Measurements from ENCODE around the gene PCDHGA9. TPM values are rescaled to one million over a fixed set of nuclear protein-coding genes. Genes with fewer than 3 reads are reported as not detected.

Gene PCDHGA9
- total and polyA plus RNA-seq, 11 donors: 1.3 to 9.6 (median 5.3) TPM

DNA sequence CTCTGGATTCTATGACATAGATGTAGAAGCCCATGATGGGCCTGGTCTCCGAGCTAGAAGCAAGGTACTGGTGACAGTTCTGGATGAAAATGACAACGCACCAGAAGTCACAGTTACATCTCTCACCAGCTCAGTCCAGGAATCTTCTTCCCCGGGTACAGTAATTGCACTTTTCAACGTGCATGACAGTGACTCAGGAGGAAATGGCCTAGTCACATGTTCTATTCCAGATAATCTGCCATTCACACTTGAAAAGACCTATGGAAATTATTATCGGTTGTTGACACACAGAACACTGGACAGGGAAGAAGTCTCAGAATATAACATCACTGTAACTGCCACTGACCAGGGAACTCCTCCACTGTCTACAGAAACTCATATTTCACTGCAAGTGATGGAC, 46.4 kb upstream of the PCDHGA9 start:
- H3K4me3 ChIP-seq: no peak overlapping the region
- ATAC-seq (no peak), DNase-seq (no peak)
- H3K27ac ChIP-seq: no peak overlapping the region
- peaks cover 0 to 21% (median 0%) of the 10 kb centered on the region in 9 donors for H3K36me3 ChIP-seq
- peaks cover 0 to 98% (median 73%) of the 10 kb centered on the region in 12 donors for H3K9me3 ChIP-seq
- intact Hi-C loops (cut with DNase I): loop anchor here in 1 of 10 donors (10.0 kb wide), 1 partner anchor 169 kb away; no protein-coding TSS in a partner anchor
- TF ChIP-seq CTCF (IDR thresholded peaks at IDR 0.05) (no peak), POLR2A (IDR thresholded peaks at IDR 0.05) (no peak)
- peaks cover 0 to 15% (median 0%) of the 10 kb centered on the region in 12 donors for H3K4me1 ChIP-seq
- WGBS, 4 donors: 61 to 77% (median 70%) methylated on average over 5 of the region's 5 CpGs
- peaks cover 0 to 13% (median 0%) of the 10 kb centered on the region in 9 donors for H3K27me3 ChIP-seq

- intact Hi-C loops (cut with DNase I): loop anchor here in 1 of 10 donors (10.0 kb wide), 1 partner anchor 168 kb away; no protein-coding TSS in a partner anchor
- no peak overlapping the region for H3K4me3 ChIP-seq
- DNase-seq (no peak), ATAC-seq (peak in 3 of 4 donors; percentile 30 to 40 (median 32))
- TF ChIP-seq POLR2A (IDR thresholded peaks at IDR 0.05) (no peak), CTCF (IDR thresholded peaks at IDR 0.05) (no peak)
- H3K27me3 ChIP-seq: peaks cover 0 to 15% (median 0%) of the 10 kb centered on the region in 9 donors
- 39 to 65% (median 53%) methylated on average over 18 to 19 of the region's 19 CpGs for WGBS, 4 donors
- H3K4me1 ChIP-seq: peaks cover 0 to 19% (median 0%) of the 10 kb centered on the region in 12 donors
- no peak overlapping the region for H3K27ac ChIP-seq
- peaks cover 0 to 98% (median 72%) of the 10 kb centered on the region in 12 donors for H3K9me3 ChIP-seq
- peaks cover 0 to 20% (median 0%) of the 10 kb centered on the region in 9 donors for H3K36me3 ChIP-seq
These were observed 45.6 kb upstream of the PCDHGA9 start for GRCh38 chr5:141356950-141357349.

GRCh38 chr5:141359790-141360426, 42.7 kb upstream of the PCDHGA9 start, which contains the start of gene PCDHGB2:
Gene PCDHGB2, plus strand, starts transcription at chr5:141359994. Its CDS starts 142 bp downstream, at chr5:141360136.
- ATAC-seq (peak; percentile 19 to 59 (median 38)), DNase-seq (no peak)
- H3K4me1 ChIP-seq: peaks cover 0 to 33% (median 0%) of the 10 kb centered on the region in 12 donors
- H3K27ac ChIP-seq: peak within 1 kb of the TSS in 6 of 12 donors; percentile 4 to 61 (median 27)
- peaks cover 0 to 27% (median 0%) of the 10 kb centered on the region in 9 donors for H3K27me3 ChIP-seq
- peak within 1 kb of the TSS in 10 of 12 donors; percentile 2 to 50 (median 38) for H3K4me3 ChIP-seq
- H3K9me3 ChIP-seq: peaks cover 0 to 98% (median 83%) of the 10 kb centered on the region in 12 donors
- 13 to 31% (median 24%) methylated on average over 22 to 24 of the region's 24 CpGs for WGBS, 4 donors
- H3K36me3 ChIP-seq: peaks cover 0 to 20% (median 0%) of the 10 kb centered on the region in 9 donors
- peak in 10 of 12 donors; percentile 28 to 58 (median 48) for TF ChIP-seq CTCF (IDR thresholded peaks at IDR 0.05)
- TF ChIP-seq POLR2A (IDR thresholded peaks at IDR 0.05): no peak
- intact Hi-C loops (cut with DNase I): loop anchor here in 4 of 10 donors (5.0 to 10.0 kb wide), 3 partner anchors 52 to 165 kb away; partner anchors contain the start of genes PCDHGA10 (in 3 of the 4) and PCDHGB7 (in 2 of the 4)

- WGBS, 4 donors: 35 to 55% (median 51%) methylated on average over 15 of the region's 15 CpGs
- Histone ChIP-seq H3K9me3 (peaks cover 0 to 98% (median 83%) of the 10 kb centered on the region in 12 donors), H3K36me3 (peaks cover 0 to 14% (median 0%) of the 10 kb centered on the region in 9 donors), H3K27me3 (peaks cover 0 to 32% (median 0%) of the 10 kb centered on the region in 9 donors), H3K4me3 (peak overlapping the region in 4 of 12 donors; percentile 35 to 50 (median 44)), H3K27ac (peak overlapping the region in 2 of 12 donors; percentile 43 to 61), H3K4me1 (peaks cover 0 to 25% (median 0%) of the 10 kb centered on the region in 12 donors)
- ATAC-seq (no peak), DNase-seq (no peak)
- no peak for TF ChIP-seq CTCF (IDR thresholded peaks at IDR 0.05)
- intact Hi-C loops (cut with DNase I): loop anchor here in 3 of 10 donors (5.0 to 10.0 kb wide), 2 partner anchors 52 to 54 kb away; partner anchors contain the start of genes PCDHGA10 (in 3 of the 3) and PCDHGB7 (in 2 of the 3)
These were observed 41.9 kb upstream of the PCDHGA9 start for GRCh38 chr5:141360685-141361084.
